CD4-positive, alpha-beta T cell (primary cell): ENCODE measurements around the gene FGF16. TPM values are rescaled to one million over a fixed set of nuclear protein-coding genes. Genes with fewer than 3 reads are reported as not detected.

Source experiments
- ATAC-seq: fragments of 200-7000 bp; cut with Tn5 transposase; one replicate; pipeline ENCODE4 v1.10.0; 2022; ENCODE audit warnings: mild to moderate bottlenecking; ENCODE audit not compliant: poor library complexity
- CTCF ChIA-PET: fragments of 350-600 bp; sonication (Branson Sonifier 250); formaldehyde crosslinking; loops from one replicate; lab custom pipeline; 2021; ENCODE audit warnings: antibody characterized with exemption, inconsistent platforms; lab: Charles Lee
- POLR2A ChIA-PET: fragments of 350-600 bp; sonication (Branson Sonifier 250); formaldehyde crosslinking; loops from one replicate; lab custom pipeline; 2021; ENCODE audit warnings: antibody characterized with exemption, inconsistent platforms; lab: Charles Lee
- DNase-seq, 14 experiments: peaks; one replicate each; pipeline ENCODE4 v3.0.0-alpha.2; 2013 to 2020; ENCODE audit warnings: mixed read lengths in 2 of 14
- H3K27ac ChIP-seq, 2 donors: one replicate each; pipeline versions ENCODE4 v1.5.1 to v1.7.0; 2013; ENCODE audit warnings: low read length in 2 of 2, low read depth in 1 of 2, mild to moderate bottlenecking in 1 of 2
- H3K27me3 ChIP-seq, 2 experiments: 1 replicate in 1 of 2; 2 replicates in 1 of 2; pipeline versions ENCODE4 v1.6.1 to v1.7.0; 2013; ENCODE audit warnings: low read length in 2 of 2, control low read depth in 1 of 2, mild to moderate bottlenecking in 1 of 2, moderate library complexity in 1 of 2; ENCODE audit not compliant: insufficient read depth in 2 of 2, control insufficient read depth in 1 of 2
- H3K36me3 ChIP-seq: one replicate; pipeline ENCODE4 v1.6.1; 2013; ENCODE audit warnings: low read length, control low read depth; ENCODE audit not compliant: insufficient read depth
- H3K4me1 ChIP-seq: one replicate; pipeline ENCODE4 v1.6.1; 2013; ENCODE audit warnings: low read length, control low read depth; ENCODE audit not compliant: insufficient read depth
- H3K4me3 ChIP-seq: one replicate; pipeline ENCODE4 v1.5.1; 2013; ENCODE audit warnings: mild to moderate bottlenecking, low read length, moderate library complexity
- H3K9me3 ChIP-seq, 2 experiments: 1 replicate in 1 of 2; 2 replicates in 1 of 2; pipeline versions ENCODE4 v1.6.1 to v1.7.0; 2013; ENCODE audit warnings: low read length in 2 of 2, mild to moderate bottlenecking in 2 of 2, control low read depth in 1 of 2, moderate library complexity in 1 of 2; ENCODE audit not compliant: control insufficient read depth in 1 of 2, insufficient read depth in 1 of 2
- H3K27ac Mint-ChIP-seq: one replicate; pipeline ENCODE4 v1.8.0; 2020; ENCODE audit warnings: mixed read lengths
- H3K27me3 Mint-ChIP-seq: one replicate; pipeline ENCODE4 v1.8.0; 2021; ENCODE audit warnings: mixed read lengths
- H3K36me3 Mint-ChIP-seq: one replicate; pipeline ENCODE4 v1.8.0; 2021; ENCODE audit warnings: low read depth, mixed read lengths
- H3K4me1 Mint-ChIP-seq: one replicate; pipeline ENCODE4 v1.8.0; 2021; ENCODE audit warnings: low read depth, mixed read lengths
- H3K4me3 Mint-ChIP-seq: one replicate; pipeline ENCODE4 v1.8.0; 2020; ENCODE audit warnings: mild to moderate bottlenecking, mixed read lengths
- H3K9me3 Mint-ChIP-seq: one replicate; pipeline ENCODE4 v1.8.0; 2020; ENCODE audit warnings: mixed read lengths
- intact Hi-C, 2 experiments: fragments of 100-400 bp; cut with DNase I in 1 of 2; cut with micrococcal nuclease in 1 of 2; formaldehyde crosslinking; loops; one replicate each; pipeline versions ENCODE4 v1.15.1 to v1.9.0; 2023 to 2025; cut with DNase I, micrococcal nuclease
- total RNA-seq, 174 experiments: library from RNA in 2 of 174; stranded (reverse) in 2 of 174; gene quantifications; one replicate each; pipeline ENCODE4 v1.2.3 and lab custom pipeline; 2021 to 2026
- TF ChIP-seq, protein P1 (sequence below): fragments of 200-600 bp; IDR thresholded peaks from one replicate; pipeline ENCODE4 v1.8.0; 2022; ENCODE audit warnings: antibody characterized with exemption, mild to moderate bottlenecking

FGF16 gene
- total RNA-seq, 2 experiments from 2014 or later = not detected

DNA sequence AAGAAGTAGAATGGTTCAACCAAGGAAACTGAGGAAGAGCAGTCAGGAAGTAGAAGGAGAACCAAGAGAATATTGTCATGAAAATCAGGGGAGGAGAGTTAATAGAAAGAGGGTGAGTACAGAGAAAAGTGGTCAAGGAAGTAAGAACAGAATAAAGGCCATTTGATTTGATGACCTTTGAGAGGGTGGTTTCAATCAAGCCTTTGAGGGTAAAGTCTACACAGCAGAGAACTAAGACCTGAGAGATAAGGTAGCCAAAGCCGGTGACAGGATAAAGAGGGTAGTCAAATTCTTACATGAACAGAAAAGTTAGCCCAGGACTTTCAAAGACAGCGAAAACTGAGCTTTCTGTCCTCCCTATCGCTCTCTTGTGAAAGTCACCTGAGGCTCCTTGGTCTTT lies 34.6 kb upstream of the FGF16 start:
- no peak for DNase-seq
- Histone ChIP-seq H3K27me3 (no peaks in the 10 kb centered on the region), H3K27ac (no peak overlapping the region), H3K4me1 (no peaks in the 10 kb centered on the region), H3K9me3 (no peaks in the 10 kb centered on the region), H3K4me3 (no peak overlapping the region), H3K36me3 (no peaks in the 10 kb centered on the region)
- Mint-ChIP-seq H3K4me3 (no peak overlapping the region), H3K9me3 (no peaks in the 10 kb centered on the region), H3K4me1 (no peaks in the 10 kb centered on the region), H3K36me3 (no peaks in the 10 kb centered on the region), H3K27me3 (no peaks in the 10 kb centered on the region), H3K27ac (no peak overlapping the region)
- TF ChIP-seq, protein P1, sequence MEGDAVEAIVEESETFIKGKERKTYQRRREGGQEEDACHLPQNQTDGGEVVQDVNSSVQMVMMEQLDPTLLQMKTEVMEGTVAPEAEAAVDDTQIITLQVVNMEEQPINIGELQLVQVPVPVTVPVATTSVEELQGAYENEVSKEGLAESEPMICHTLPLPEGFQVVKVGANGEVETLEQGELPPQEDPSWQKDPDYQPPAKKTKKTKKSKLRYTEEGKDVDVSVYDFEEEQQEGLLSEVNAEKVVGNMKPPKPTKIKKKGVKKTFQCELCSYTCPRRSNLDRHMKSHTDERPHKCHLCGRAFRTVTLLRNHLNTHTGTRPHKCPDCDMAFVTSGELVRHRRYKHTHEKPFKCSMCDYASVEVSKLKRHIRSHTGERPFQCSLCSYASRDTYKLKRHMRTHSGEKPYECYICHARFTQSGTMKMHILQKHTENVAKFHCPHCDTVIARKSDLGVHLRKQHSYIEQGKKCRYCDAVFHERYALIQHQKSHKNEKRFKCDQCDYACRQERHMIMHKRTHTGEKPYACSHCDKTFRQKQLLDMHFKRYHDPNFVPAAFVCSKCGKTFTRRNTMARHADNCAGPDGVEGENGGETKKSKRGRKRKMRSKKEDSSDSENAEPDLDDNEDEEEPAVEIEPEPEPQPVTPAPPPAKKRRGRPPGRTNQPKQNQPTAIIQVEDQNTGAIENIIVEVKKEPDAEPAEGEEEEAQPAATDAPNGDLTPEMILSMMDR = no peak
- POLR2A ChIA-PET = no interaction called here
- ATAC-seq = no peak
- CTCF ChIA-PET = no interaction called here
- intact Hi-C loops = no loop called here

DNA sequence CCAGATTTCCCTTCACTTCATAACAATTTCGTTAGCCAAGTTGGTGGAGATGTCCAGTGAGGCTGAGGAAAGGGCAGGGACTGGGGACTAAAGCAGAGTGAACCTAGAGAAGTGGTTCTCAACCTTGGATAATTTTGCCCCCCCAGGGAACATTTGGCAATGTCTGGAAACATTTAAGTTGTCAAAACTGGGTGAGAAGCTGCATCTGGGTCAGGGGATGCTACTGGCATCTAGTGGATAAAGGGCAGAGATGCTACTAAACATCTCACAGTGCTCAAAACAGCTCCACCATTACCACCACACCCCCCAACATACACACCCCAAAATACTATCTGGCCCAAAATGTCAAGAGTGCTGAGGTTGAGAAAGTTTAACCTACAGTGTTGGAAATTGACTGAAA lies 32.0 kb upstream of the FGF16 start:
- no peaks in the 10 kb centered on the region for H3K36me3 Mint-ChIP-seq
- CTCF ChIA-PET = no interaction called here
- intact Hi-C loops = no loop called here

DNA sequence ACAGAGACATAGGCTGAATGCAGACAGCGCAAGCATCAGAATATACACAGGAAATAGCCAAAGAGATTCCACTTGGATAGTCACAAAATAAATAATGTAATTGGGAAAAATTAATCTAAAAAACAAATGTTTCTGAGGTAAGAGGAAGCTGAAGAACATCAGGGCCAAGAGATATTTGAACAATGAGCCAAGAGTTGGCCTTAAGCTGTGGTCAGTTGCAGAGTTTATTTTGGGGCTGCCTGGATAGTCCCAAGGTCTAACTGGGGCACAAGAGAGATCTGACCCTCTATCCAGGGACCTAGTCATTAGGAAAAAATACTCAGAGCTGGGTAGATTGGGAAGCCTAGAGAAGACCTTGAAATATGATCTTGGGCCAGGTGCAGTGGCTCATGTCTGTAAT lies 31.3 kb upstream of the FGF16 start:
- no peaks in the 10 kb centered on the region for H3K9me3 ChIP-seq
- ATAC-seq (no peak), DNase-seq (no peak)
- no peaks in the 10 kb centered on the region for H3K4me1 ChIP-seq
- no peaks in the 10 kb centered on the region for H3K36me3 ChIP-seq
- Mint-ChIP-seq H3K27me3 (no peaks in the 10 kb centered on the region), H3K27ac (no peak overlapping the region), H3K4me1 (no peaks in the 10 kb centered on the region), H3K9me3 (no peaks in the 10 kb centered on the region), H3K36me3 (no peaks in the 10 kb centered on the region), H3K4me3 (no peak overlapping the region)
- no peak overlapping the region for H3K27ac ChIP-seq
- no peak overlapping the region for H3K4me3 ChIP-seq
- intact Hi-C loops = no loop called here
- no peaks in the 10 kb centered on the region for H3K27me3 ChIP-seq
- POLR2A ChIA-PET = no interaction called here
- TF ChIP-seq, protein P1 = no peak
- CTCF ChIA-PET = no interaction called here

More for the DNA sequence above, 32.0 kb upstream of the FGF16 start:
- DNase-seq (no peak), ATAC-seq (no peak)
- POLR2A ChIA-PET = no interaction called here
- H3K4me3 ChIP-seq = no peak overlapping the region
- H3K4me1 Mint-ChIP-seq = no peaks in the 10 kb centered on the region
- H3K9me3 Mint-ChIP-seq = no peaks in the 10 kb centered on the region
- no peaks in the 10 kb centered on the region for H3K4me1 ChIP-seq
- no peak overlapping the region for H3K4me3 Mint-ChIP-seq
- TF ChIP-seq, protein P1 = no peak
- H3K27ac ChIP-seq = no peak overlapping the region
- no peaks in the 10 kb centered on the region for H3K27me3 Mint-ChIP-seq
- no peak overlapping the region for H3K27ac Mint-ChIP-seq
- H3K9me3 ChIP-seq = no peaks in the 10 kb centered on the region
- no peaks in the 10 kb centered on the region for H3K36me3 ChIP-seq
- no peaks in the 10 kb centered on the region for H3K27me3 ChIP-seq
